Measurements from ENCODE around the gene CSNK1G2.

CSNK1G2 gene

DNA sequence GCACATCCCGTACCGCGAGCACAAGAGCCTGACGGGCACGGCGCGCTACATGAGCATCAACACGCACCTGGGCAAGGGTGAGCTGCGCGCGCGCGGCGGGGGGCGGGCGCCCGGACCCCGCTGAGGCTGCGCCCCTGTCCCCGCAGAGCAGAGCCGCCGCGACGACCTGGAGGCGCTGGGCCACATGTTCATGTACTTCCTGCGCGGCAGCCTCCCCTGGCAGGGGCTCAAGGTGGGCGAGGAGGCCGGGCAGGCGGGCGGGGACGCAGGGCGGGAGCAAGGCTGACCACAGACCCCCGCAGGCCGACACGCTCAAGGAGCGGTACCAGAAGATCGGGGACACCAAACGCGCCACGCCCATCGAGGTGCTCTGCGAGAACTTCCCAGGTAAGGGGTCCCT, 38.0 kb downstream of the CSNK1G2 start:
- TF ChIP-seq FOXP2 (optimal IDR thresholded peaks at IDR 0.05; ENCODE audit: control extremely low read depth, extremely low read length, insufficient read depth) (no peak), EZH2 (IDR thresholded peaks at IDR 0.05) (no peak), POLR2AphosphoS5 (IDR thresholded peaks at IDR 0.05; ENCODE audit: borderline replicate concordance, low read depth, low read length) (no peak)
- Histone ChIP-seq H3K4me3 (no peak overlapping the region), H3K9me3 (ENCODE audit: low read depth, low read length) (no peaks in the 10 kb centered on the region), H3K27ac (no peak overlapping the region), H3K36me3 (ENCODE audit: insufficient read depth, low read length) (peaks cover 26% of the 10 kb centered on the region; the same call in 1 of the 2 replicates), H3K9ac (ENCODE audit: insufficient read length) (no peak overlapping the region)
- no peak for DNase-seq (ENCODE audit: low read depth, low spot score)

DNA sequence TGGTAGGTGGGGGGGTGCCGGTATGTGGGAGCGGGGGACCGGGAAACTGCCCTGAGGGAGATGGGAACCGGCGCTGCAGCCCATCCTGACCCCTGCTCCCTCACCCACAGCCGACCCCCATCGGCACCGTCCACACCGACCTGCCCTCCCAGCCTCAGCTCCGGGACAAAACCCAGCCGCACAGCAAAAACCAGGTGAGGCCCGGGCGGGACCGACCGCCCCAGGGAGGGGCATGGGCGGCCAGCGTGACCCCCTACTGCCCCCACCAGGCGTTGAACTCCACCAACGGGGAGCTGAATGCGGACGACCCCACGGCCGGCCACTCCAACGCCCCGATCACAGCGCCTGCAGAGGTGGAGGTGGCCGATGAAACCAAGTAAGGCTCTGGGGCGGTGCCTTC, 38.7 kb downstream of the CSNK1G2 start:
- Histone ChIP-seq H3K4me3 (no peak overlapping the region), H3K9ac (ENCODE audit: insufficient read length) (no peak overlapping the region), H3K36me3 (ENCODE audit: insufficient read depth, low read length) (peaks cover 26% of the 10 kb centered on the region; the same call in 1 of the 2 replicates), H3K27ac (no peak overlapping the region), H3K9me3 (ENCODE audit: low read depth, low read length) (no peaks in the 10 kb centered on the region)
- TF ChIP-seq FOXP2 (optimal IDR thresholded peaks at IDR 0.05; ENCODE audit: control extremely low read depth, extremely low read length, insufficient read depth) = no peak
- no peak for TF ChIP-seq EZH2 (IDR thresholded peaks at IDR 0.05)
- TF ChIP-seq POLR2AphosphoS5 (IDR thresholded peaks at IDR 0.05; ENCODE audit: borderline replicate concordance, low read depth, low read length) = no peak
- no peak for DNase-seq (ENCODE audit: low read depth, low spot score)

DNA sequence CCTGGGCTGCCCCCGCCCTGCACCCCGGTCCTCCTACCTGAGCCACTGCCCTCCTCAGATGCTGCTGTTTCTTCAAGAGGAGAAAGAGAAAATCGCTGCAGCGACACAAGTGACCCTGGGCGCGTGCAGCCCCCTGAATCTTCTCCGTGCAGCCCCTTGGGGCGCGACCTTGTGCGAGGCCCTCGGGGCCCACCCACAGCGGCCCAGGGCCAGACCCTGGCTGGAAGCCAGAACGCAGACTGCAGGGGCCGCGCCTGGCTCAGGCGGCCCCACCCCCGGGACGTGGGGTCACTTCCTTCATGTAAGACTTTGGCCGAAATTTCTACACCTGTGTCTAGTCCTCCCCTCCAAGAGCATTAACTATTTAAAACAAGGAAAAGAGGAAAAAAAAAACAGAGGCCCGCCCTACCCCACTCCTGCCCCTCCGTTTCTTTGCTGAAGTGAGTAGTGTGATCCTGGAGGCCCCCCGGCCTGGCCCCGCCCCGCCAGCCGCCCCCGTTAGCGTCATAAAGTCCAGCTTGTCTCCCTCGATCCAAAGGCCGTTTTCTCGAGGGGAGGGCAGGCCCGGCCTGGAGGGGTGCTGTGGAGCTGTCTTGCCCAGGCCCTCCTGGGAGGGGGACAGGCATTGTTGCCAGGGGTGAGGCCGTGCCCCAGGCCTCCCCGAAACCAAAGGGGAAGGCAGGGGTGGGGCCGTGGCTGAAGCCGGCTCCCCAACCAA, 39.3 kb downstream of the CSNK1G2 start:
- H3K36me3 ChIP-seq (ENCODE audit: insufficient read depth, low read length) = peaks cover 30% of the 10 kb centered on the region; the same call in 1 of the 2 replicates
- H3K9me3 ChIP-seq (ENCODE audit: low read depth, low read length) = no peaks in the 10 kb centered on the region
- no peak for DNase-seq (ENCODE audit: low read depth, low spot score)
- H3K9ac ChIP-seq (ENCODE audit: insufficient read length) = no peak overlapping the region
- H3K27ac ChIP-seq = no peak overlapping the region
- H3K4me3 ChIP-seq = no peak overlapping the region
- no peak for TF ChIP-seq EZH2 (IDR thresholded peaks at IDR 0.05)
- TF ChIP-seq FOXP2 (optimal IDR thresholded peaks at IDR 0.05; ENCODE audit: control extremely low read depth, extremely low read length, insufficient read depth) = no peak
- TF ChIP-seq POLR2AphosphoS5 (IDR thresholded peaks at IDR 0.05; ENCODE audit: borderline replicate concordance, low read depth, low read length) = no peak

DNA sequence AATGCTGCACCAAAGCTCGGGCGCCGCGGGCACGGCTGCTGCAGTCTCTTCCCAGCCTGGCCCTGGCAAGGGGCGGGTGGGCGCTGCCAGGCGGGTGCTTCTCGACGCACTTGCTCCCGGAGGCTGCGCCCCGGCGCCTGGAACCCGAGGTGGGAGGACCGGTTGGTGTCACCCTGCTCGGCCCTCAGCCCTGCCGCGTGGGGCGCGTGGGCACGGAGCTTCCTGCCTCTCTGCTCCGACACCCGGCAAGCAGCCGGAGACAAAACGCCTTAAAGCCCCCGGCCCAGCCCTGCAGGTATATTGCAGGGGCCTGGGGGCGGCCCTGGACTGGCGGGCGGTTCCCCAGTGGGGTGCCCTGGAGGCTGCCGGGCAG, 39.8 kb downstream of the CSNK1G2 start:
- H3K9ac ChIP-seq (ENCODE audit: insufficient read length) = no peak overlapping the region
- TF ChIP-seq FOXP2 (optimal IDR thresholded peaks at IDR 0.05; ENCODE audit: control extremely low read depth, extremely low read length, insufficient read depth) (no peak), EZH2 (IDR thresholded peaks at IDR 0.05) (no peak), POLR2AphosphoS5 (IDR thresholded peaks at IDR 0.05; ENCODE audit: borderline replicate concordance, low read depth, low read length) (no peak)
- H3K36me3 ChIP-seq (ENCODE audit: insufficient read depth, low read length) = peaks cover 31% of the 10 kb centered on the region; the same call in 1 of the 2 replicates
- no peak overlapping the region for H3K4me3 ChIP-seq
- no peaks in the 10 kb centered on the region for H3K9me3 ChIP-seq (ENCODE audit: low read depth, low read length)
- H3K27ac ChIP-seq = no peak overlapping the region; the same call in 1 of the 2 replicates
- no peak for DNase-seq (ENCODE audit: low read depth, low spot score)

DNA sequence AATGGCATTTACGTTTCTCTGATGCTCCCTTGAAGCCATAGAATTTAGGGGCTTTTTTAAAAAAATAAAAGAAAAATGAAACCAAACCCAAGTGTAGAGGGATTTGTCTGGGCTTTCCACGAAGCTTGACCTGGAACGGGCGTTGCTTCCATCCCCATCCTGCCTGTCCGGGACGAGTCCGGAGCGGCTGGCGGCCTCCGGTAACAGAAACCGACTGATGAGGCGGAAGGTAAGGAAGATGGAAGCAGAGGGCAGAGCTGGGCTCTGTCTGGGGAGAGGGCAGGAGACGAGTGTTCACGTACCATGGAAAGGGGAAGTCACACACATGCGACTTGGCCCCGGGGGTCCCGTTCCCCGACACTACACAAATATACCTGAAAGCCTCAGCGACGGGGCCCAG, 40.3 kb downstream of the CSNK1G2 start:
- DNase-seq (ENCODE audit: low read depth, low spot score) = no peak
- TF ChIP-seq EZH2 (IDR thresholded peaks at IDR 0.05) (no peak), POLR2AphosphoS5 (IDR thresholded peaks at IDR 0.05; ENCODE audit: borderline replicate concordance, low read depth, low read length) (no peak), FOXP2 (optimal IDR thresholded peaks at IDR 0.05; ENCODE audit: control extremely low read depth, extremely low read length, insufficient read depth) (no peak)
- H3K9ac ChIP-seq (ENCODE audit: insufficient read length) = no peak overlapping the region
- no peak overlapping the region for H3K4me3 ChIP-seq
- H3K9me3 ChIP-seq (ENCODE audit: low read depth, low read length) = no peaks in the 10 kb centered on the region
- H3K27ac ChIP-seq = no peak overlapping the region; the same call in 1 of the 2 replicates
- H3K36me3 ChIP-seq (ENCODE audit: insufficient read depth, low read length) = peaks cover 36% of the 10 kb centered on the region; the same call in 1 of the 2 replicates

DNA sequence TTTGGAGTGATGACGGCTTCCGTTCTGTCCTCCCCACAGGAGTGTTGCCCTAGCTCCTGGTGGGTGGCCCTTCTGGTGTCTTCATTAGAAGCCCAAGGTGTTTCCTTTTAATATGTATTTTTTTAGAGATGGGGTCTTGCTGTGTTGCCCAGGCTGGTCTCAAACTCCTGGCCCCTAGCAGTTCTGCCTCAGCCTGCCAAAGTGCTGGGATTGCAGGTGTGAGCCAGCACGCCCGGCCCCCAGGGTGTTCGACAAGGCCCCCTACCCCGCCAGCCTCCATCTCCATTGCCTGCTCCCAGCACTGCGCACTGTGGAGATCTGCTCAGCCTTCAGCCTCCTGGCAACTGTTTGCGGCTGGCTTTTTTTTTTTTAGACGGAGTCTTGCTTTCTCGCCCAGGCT, 43.4 kb downstream of the CSNK1G2 start:
- Histone ChIP-seq H3K4me3 (no peak overlapping the region), H3K27ac (no peak overlapping the region), H3K36me3 (ENCODE audit: insufficient read depth, low read length) (peaks cover 38% of the 10 kb centered on the region; the same call in 1 of the 2 replicates), H3K9me3 (ENCODE audit: low read depth, low read length) (no peaks in the 10 kb centered on the region), H3K9ac (ENCODE audit: insufficient read length) (no peak overlapping the region)
- no peak for DNase-seq (ENCODE audit: low read depth, low spot score)
- TF ChIP-seq FOXP2 (optimal IDR thresholded peaks at IDR 0.05; ENCODE audit: control extremely low read depth, extremely low read length, insufficient read depth) (no peak), EZH2 (IDR thresholded peaks at IDR 0.05) (no peak), POLR2AphosphoS5 (IDR thresholded peaks at IDR 0.05; ENCODE audit: borderline replicate concordance, low read depth, low read length) (no peak)

DNA sequence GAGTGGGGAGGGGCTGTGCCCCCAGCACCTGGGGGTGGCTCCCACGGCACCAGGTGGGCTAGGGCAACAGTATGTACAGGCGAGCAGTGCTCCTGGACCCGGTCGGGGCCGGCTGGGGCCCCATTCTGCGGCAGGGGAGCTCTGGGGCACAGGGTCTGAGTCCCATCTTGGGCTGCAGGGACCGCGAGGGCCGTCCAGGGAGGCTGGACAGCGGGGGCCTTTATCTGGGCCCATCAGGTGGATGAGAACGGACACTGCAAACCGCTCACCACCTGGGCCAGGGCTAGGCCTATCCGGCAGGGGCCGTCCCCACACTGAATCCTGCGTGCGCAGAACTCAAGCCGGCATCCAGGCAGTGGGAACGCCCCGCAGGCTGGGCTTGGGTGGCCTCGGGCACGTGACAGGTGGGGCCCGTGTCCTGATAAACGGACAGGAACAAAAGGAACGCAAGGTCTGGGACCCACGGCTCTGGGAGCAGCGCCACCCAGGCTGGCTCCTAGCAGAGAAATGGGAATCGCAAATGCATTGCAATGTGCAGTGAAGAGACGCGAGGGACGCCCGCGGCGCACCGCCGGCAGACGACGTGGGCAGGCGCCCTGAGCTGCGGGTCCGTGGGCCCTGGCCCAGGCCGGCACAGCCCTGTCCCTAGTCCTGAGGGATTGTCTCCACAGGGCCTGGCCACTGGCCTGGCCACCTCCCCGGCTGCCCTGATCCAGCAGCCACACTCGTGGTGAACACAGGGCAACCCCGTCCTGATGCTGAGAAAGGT, 44.8 kb downstream of the CSNK1G2 start:
- DNase-seq (ENCODE audit: low read depth, low spot score) = no peak
- no peaks in the 10 kb centered on the region for H3K9me3 ChIP-seq (ENCODE audit: low read depth, low read length)
- H3K27ac ChIP-seq = no peak overlapping the region
- H3K9ac ChIP-seq (ENCODE audit: insufficient read length) = no peak overlapping the region
- TF ChIP-seq FOXP2 (optimal IDR thresholded peaks at IDR 0.05; ENCODE audit: control extremely low read depth, extremely low read length, insufficient read depth) = no peak
- TF ChIP-seq EZH2 (IDR thresholded peaks at IDR 0.05) = no peak
- TF ChIP-seq POLR2AphosphoS5 (IDR thresholded peaks at IDR 0.05; ENCODE audit: borderline replicate concordance, low read depth, low read length) = no peak
- H3K36me3 ChIP-seq (ENCODE audit: insufficient read depth, low read length) = peaks cover 39% of the 10 kb centered on the region; the same call in 1 of the 2 replicates
- no peak overlapping the region for H3K4me3 ChIP-seq

DNA sequence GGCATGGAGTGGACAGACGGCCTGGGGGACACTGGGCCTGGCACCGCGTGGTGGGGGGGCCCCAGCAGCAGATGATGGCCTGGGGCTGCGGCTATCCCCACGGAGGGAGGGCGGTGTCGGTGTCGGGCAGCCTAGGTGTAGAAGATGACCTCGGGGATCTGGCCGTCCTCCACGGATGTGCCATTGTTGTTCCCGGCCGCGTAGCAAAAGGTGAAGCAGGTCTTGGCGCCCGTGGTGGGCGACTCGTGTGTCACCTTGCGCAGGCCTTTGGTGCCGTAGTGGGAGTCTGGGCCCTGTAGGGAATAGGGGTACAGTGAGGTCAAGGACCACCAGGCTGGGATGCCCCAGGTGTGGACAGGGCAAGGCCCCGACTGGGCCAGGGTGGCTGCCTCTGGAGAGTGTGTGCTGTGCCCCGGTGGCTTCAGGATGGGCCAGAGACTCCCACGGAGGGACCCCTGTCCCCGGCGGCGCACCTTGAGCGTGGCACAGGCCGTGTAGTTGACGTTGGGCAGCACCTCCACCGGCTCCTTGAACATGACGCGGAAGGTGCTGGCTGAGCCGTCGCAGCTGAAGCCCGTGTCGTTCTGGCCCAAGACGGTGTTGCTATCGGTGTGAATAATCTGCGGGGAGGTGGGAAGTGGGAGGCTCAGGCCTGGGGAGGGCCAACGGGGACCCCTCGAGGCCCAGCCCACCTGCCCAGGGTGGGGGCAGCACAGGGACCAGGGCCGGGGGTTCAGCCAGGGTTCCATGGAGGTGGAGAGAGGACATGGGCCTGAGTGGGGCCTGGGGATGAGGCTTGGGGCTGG, 45.6 kb downstream of the CSNK1G2 start:
- H3K9me3 ChIP-seq (ENCODE audit: low read depth, low read length) = no peaks in the 10 kb centered on the region
- DNase-seq (ENCODE audit: low read depth, low spot score) = no peak
- no peak overlapping the region for H3K4me3 ChIP-seq
- no peak overlapping the region for H3K27ac ChIP-seq
- H3K36me3 ChIP-seq (ENCODE audit: insufficient read depth, low read length) = peaks cover 35% of the 10 kb centered on the region; the same call in 1 of the 2 replicates
- TF ChIP-seq POLR2AphosphoS5 (IDR thresholded peaks at IDR 0.05; ENCODE audit: borderline replicate concordance, low read depth, low read length) (peak; percentile 12; the same call in 1 of the 2 replicates), FOXP2 (optimal IDR thresholded peaks at IDR 0.05; ENCODE audit: control extremely low read depth, extremely low read length, insufficient read depth) (no peak)
- H3K9ac ChIP-seq (ENCODE audit: insufficient read length) = no peak overlapping the region

Measured in SK-N-MC (cell line).